Measurements from ENCODE around the gene EHMT1.

The EHMT1 gene

GRCh38 chr9:137643921-137644320, 25.1 kb downstream of the EHMT1 start:
- no peak for DNase-seq (ENCODE audit: low read depth in 3 of 3, low spot score in 1 of 3)

GRCh38 chr9:137645211-137645610, 26.4 kb downstream of the EHMT1 start:
- no peak for DNase-seq (ENCODE audit: low read depth in 3 of 3, low spot score in 1 of 3)

GRCh38 chr9:137646341-137646740, 27.5 kb downstream of the EHMT1 start:
- no peak for DNase-seq (ENCODE audit: low read depth in 3 of 3, low spot score in 1 of 3)

DNA sequence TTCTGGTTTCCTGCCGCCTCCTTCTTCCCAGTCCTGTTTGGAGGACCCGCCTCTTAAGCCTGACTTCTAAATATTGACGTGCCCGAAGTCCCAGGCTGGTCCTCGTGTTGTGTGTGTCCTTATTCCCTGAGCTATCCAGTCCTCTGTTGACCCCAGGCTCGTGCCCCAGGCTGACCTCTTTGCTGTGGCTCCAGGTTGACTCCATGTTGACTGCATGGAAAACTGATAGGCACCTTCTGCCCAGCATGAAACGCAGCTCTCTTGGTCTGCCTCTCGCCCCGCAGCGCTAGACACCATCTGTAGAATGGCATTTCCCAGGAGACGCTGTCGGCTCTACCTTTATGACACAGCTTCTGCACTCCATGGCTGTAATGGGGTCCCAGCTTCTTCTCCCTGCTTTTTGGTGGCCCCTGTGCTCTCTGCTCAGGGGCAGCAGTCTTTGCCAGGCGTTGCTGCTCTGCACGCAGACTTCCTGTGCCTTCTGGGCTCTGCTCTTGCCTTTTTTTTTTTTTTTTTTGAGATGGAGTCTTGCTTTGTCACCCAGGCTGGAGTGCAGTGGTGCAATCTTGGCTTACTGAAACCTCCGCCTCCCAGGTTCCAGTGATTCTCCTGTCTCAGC, 28.4 kb downstream of the EHMT1 start:
- DNase-seq (ENCODE audit: low read depth in 3 of 3, low spot score in 1 of 3): no peak

GRCh38 chr9:137648396-137648795, 29.6 kb downstream of the EHMT1 start:
- no peak for DNase-seq (ENCODE audit: low read depth in 3 of 3, low spot score in 1 of 3)

DNA sequence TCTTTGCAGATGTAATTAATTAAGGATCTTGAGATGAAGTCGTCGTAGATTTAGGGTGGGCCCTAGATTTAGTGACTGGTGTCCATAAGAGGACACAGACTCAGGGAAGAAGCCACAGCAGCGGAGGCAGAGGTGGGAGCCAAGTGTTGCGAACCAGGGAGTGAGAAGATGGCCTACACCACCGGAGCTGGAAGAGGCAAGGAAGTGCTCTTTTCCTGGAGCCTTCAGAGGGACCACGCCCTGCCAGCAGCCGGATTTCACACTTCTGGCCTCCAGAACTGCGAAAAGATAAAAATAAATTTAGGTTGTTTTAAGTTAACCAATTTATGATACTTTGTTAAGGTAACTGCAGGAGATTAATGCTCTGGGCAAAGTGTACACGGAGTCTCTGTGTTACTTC, 30.7 kb downstream of the EHMT1 start:
- DNase-seq (ENCODE audit: low read depth in 3 of 3, low spot score in 1 of 3): no peak

- DNase-seq (ENCODE audit: low read depth in 3 of 3, low spot score in 1 of 3): no peak
These were observed 31.5 kb downstream of the EHMT1 start for GRCh38 chr9:137650259-137650658.

DNA sequence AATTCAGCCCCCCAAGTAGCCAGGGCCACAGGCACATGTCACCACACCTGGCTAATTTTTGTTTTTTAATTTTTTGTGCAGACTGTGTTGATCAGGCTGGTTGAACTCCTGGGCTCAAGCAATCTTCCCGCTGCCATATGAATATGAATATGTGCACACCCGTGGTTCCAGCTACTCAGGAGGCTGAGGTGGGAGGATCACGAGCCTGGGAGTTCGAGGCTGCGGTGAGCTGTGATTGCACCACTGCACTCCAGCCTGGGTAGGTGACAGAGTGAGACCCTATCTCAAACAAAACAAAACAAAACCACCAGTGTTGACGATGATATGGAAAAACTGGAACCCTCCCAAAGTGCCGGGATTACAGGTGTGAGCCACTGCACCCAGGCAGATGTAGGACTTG, 32.0 kb downstream of the EHMT1 start:
- no peak for DNase-seq (ENCODE audit: low read depth in 3 of 3, low spot score in 1 of 3)

DNA sequence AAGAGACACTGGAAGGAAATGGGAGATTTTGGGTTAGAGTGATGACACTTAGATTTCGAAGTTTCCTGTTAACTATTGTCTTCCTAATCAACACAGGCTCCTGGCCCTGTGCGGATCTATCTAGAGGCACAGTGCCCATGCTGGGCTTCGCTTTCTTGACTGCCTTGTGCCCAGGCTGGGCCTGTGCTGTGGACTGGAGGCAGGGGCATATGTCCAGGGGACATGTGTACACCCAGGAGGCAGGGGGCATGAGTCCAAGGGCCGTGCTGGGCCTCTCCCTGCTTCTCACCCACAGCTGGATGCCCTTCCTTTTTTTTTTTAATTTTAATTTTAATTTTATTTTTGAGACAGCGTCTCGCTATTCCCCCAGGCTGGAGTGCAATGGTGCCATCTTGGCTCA, 37.6 kb downstream of the EHMT1 start:
- DNase-seq (ENCODE audit: low read depth in 3 of 3, low spot score in 1 of 3): no peak

- DNase-seq (ENCODE audit: low read depth in 3 of 3, low spot score in 1 of 3): no peak
These were observed 38.8 kb downstream of the EHMT1 start for GRCh38 chr9:137657606-137658005.

DNA sequence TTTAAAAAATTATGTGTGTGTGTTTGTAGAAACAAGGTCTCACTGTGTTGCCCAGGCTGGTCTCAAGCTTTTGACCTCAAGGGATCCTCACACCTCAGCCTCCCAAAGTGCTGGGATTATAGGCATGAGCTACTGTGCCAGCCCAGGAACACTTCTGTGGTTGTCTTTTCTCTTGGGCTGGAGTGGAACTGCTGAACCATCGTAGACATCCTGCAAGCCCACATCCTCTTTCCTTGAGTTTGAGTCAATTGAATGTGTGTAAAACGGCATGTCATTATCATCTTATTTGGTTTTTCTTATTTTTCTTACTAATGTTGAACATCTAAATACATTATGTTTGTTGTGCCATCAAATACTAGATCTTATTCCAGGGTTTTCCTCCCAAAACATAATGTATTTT, 40.0 kb downstream of the EHMT1 start:
- no peak for DNase-seq (ENCODE audit: low read depth in 3 of 3, low spot score in 1 of 3)

DNA sequence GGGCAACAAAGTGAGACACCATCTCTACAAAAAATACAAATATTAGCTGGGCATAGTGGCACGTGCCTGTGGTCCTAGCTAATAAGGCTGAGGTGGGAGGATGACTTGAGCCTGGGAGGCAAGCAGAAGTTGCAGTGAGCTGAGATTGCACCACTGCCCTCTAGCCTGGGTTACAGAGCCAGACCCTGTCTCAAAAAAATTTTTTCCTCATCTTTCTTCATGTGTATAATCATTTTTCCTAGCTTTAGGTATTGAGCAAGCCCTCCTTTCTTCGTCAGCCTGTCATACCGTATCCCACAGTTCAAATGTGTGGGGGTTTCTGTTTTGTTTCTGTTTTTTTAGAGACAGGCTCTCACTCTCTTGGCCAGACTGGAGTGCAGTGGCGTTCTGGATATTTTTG, 41.3 kb downstream of the EHMT1 start:
- DNase-seq (ENCODE audit: low read depth in 3 of 3, low spot score in 1 of 3): no peak

DNA sequence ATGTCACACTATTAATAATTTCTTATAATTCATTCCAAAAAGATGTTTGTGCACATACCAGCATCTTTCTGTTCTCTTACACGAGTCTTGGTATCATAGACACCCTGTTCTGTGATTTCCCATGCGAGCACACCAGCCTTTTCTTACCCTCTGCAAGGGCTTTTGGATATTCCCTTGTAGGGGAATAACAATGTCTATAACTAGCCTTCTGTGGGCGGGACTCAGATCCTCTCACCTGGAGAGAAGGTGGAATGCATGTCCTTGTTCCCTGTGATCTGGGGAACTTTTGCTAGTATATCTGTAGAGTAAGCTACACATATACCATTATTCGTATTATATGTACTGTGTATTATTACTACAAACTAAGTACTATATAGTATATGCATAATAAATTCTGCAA, 44.8 kb downstream of the EHMT1 start:
- no peak for DNase-seq (ENCODE audit: low read depth in 3 of 3, low spot score in 1 of 3)

- no peak for DNase-seq (ENCODE audit: low read depth in 3 of 3, low spot score in 1 of 3)
These were observed 45.9 kb downstream of the EHMT1 start for GRCh38 chr9:137664676-137665075.

GRCh38 chr9:137665226-137665625, 46.4 kb downstream of the EHMT1 start:
- DNase-seq (ENCODE audit: low read depth in 3 of 3, low spot score in 1 of 3): no peak

DNA sequence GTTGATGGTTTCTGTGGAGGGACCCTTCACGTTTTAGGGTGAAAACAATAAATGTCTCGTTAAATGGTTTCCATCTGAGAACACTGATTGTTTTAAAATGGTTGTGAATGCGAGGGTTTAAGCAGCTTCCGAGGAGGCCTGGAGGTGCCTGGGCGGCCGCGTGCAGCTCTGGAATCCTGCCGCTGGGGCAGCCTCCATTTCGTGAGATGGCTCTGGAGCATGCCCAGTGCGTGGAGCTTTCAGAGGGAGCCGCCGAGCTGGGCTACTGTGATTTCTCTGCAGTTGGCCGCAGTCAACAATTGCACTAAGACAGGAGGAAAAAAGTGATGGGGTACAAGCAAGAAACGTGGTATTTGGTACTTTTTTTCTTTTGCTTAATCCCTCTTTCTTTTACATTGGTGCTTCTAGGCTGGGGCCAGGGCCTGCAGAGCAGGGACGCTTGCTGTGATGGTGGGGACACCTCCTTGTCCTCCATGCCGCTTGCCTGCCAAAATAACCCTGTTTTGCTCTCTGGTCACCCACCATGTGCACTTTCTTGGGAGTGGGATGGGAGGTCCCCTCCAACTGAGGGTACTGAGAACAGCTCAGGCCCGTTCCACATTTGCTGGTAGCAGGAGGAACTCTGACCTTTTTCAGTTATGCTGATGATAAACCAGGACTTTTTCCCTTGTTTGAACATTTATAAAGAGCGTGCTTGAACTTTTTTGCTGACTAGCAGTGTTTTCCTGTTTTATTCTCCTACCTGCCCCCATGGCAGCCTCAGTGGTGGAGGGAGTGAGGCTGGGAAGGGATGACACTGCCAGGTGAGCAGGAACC, 47.1 kb downstream of the EHMT1 start:
- no peak for DNase-seq (ENCODE audit: low read depth in 3 of 3, low spot score in 1 of 3)

DNA sequence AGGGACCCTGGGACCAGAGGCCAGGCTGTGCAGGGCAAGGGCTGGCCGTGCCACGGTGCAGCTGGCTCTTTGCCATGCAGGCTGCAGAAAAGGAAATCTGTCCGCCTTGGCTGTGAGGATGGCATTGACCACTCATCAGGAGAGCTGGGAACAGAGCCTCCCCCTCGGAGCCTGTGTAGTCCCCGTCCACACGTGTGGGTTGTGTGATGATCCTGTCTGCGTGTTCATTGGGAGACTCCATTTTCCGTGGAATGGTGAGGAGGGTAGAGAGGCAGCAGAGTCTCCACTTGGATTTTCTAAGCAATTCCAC, 47.7 kb downstream of the EHMT1 start:
- no peak for DNase-seq (ENCODE audit: low read depth in 3 of 3, low spot score in 1 of 3)

DNA sequence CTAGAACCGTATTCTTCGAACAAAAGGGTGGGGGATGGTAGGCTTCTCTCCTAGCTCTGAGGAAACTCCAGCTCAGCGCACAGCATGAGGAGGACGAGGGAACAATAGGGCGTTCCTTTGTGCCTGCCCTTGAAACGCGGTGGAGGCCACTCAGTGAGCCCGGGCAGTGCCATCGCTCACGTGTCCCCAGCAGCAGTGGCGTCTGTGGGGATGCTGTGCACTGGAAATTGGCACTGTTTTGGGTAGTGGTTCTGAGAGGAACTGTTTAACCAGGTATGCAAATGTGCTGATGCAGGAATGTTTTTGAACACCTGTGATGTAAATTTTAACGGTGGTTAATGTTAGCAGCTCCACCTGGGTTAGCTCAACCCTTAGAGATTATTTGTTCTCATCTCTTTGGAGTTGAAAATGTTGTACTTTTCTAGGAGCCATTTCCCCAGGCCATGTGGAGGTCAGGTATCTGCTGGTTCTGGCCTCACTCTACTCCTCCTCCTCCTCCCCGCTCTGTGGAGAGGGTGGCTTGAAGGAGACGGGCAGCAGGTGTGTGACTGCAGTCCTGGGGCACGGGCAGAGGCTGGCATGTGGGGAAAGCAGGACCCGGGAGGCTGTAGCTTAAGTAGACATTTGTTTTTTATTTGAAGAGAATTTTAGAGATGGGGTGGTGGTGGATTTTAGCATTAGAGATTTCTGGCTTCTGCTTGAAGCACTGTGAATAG, 48.3 kb downstream of the EHMT1 start:
- DNase-seq (ENCODE audit: low read depth in 3 of 3, low spot score in 1 of 3): no peak

GRCh38 chr9:137668203-137668602, 49.4 kb downstream of the EHMT1 start:
- no peak for DNase-seq (ENCODE audit: low read depth in 3 of 3, low spot score in 1 of 3)

GRCh38 chr9:137669261-137669672, 50.5 kb downstream of the EHMT1 start:
- no peak for DNase-seq (ENCODE audit: low read depth in 3 of 3, low spot score in 1 of 3)

DNA sequence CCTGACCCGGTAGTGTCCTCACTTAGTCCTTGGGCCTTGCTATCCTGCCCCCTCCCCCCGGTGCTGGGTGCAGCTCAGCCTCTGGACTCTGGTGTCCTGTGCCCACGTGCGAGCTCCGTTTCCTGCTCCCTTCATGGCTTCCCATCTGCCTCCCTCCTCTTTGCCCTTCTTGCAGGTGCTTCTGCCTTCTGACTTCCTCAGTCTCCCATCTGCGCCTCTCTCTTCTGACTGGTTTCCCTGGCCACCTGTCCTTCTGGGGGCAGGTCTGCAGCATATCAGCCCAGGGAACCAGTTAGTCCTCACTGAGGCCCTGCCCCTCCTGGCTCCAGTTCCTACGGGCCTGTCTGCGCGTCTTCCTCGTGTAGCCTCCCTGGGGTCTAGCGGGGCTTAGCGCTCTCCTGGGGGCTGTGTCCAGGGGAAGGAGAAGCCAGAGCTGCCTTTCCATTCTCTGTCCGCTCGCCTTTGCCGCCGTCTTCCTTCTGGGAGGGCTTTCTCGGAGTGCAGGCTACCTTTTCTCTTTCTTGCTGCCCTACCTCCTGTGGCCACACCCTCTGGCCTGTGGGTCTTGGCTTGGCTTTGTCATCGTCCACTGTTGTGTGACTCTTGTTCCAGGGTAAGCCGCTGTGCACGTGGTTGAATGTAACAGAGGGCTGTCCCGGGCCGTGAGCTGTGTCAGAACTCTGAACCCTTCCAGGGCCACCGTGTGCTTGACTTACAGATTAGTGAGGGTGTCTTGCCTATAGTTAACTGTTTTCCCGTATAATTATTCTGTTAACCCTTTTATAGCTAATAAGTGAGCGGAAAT, 51.8 kb downstream of the EHMT1 start:
- DNase-seq (ENCODE audit: low read depth in 3 of 3, low spot score in 1 of 3): no peak

DNA sequence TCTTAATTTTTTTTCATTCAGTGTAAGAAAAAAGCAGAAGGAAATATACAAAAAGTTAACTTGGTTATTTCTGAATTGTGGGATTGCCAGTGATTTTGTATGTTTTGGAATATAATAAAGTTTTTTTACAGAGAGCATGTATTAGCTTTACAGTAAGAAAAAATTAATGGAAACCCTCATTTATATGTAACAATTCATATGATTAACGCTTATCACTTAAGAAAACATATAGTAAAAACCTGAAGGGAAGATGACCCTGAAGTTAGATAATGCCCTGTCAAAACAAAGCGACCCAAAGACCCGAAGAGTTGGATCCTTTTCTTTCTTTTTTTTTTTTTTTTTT, 52.4 kb downstream of the EHMT1 start:
- no peak for DNase-seq (ENCODE audit: low read depth in 3 of 3, low spot score in 1 of 3)
